GM23248 (cell line): Measurements from ENCODE around the gene MAU2.

Source experiments
- EZH2 ChIP-seq: fragments of 200-600 bp; sonication (generic); IDR thresholded peaks from 2 replicates; pipeline ENCODE4 v1.6.1; 2018; ENCODE audit warnings: antibody characterized with exemption, mild to moderate bottlenecking; ENCODE audit not compliant: insufficient read depth, poor library complexity, severe bottlenecking
- EZH2phosphoT487 ChIP-seq: fragments of 200-600 bp; sonication (generic); IDR thresholded peaks from 2 replicates; pipeline ENCODE4 v1.6.1; 2018; ENCODE audit warnings: antibody characterized with exemption, moderate library complexity, mild to moderate bottlenecking, low read depth; ENCODE audit not compliant: insufficient read depth

DNA sequence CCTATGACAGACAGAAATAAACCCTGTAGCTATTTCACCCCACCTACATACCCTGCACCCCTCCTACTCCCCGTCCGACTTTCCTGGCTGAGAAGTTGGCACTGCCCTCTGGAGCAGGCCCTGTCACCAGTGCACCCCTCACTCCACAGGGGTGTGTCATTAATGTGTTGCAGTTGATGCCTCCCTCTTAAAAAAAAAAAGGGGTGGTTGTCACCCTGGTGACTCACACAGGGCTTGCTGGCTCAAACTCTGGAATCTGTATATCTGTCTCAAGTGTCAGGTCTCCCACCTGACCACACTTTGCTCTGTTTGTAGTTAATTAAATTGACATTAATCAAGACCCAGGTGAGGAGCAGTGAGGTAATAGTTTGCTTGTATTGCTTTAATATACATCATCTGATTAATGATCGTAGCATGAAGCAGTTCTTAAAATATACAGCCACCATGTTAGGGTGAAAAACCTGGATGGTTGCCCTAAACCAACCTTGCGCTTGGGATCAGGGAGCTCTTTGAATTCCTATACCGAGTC lies 82.8 kb downstream of the MAU2 start:
- TF ChIP-seq EZH2 (no peak), EZH2phosphoT487 (no peak)
